GM23248 (cell line): ENCODE measurements around the gene CFAP100. TPM values are rescaled to one million over a fixed set of nuclear protein-coding genes. Genes with fewer than 3 reads are reported as not detected.

Source experiments
- DNase-seq: peaks from one replicate; pipeline ENCODE4 v3.0.0-alpha.2; 2015
- H2AFZ ChIP-seq: fragments of 200-600 bp; sonication (generic); 2 replicates; pipeline ENCODE4 v1.6.1; 2016; ENCODE audit warnings: antibody characterized with exemption
- H3F3A ChIP-seq: fragments of 200-600 bp; sonication (generic); 2 replicates; pipeline ENCODE4 v1.6.1; 2016; ENCODE audit warnings: mild to moderate bottlenecking, antibody characterized with exemption, mixed run types; ENCODE audit not compliant: insufficient read depth
- H3K27ac ChIP-seq: fragments of 200-600 bp; sonication (generic); 2 replicates; pipeline ENCODE4 v1.5.1; 2016; ENCODE audit warnings: mild to moderate bottlenecking
- H3K27me3 ChIP-seq: fragments of 200-600 bp; sonication (generic); replicated peaks from 2 replicates; pipeline ENCODE4 v1.6.1; 2016; ENCODE audit warnings: mild to moderate bottlenecking; ENCODE audit not compliant: insufficient read depth
- H3K36me3 ChIP-seq: fragments of 200-600 bp; sonication (generic); 2 replicates; pipeline ENCODE4 v1.6.1; 2016; ENCODE audit warnings: low read depth, mild to moderate bottlenecking
- H3K4me1 ChIP-seq: fragments of 200-600 bp; sonication (generic); 2 replicates; pipeline ENCODE4 v1.6.1; 2016; ENCODE audit warnings: mild to moderate bottlenecking; ENCODE audit not compliant: insufficient read depth
- H3K4me2 ChIP-seq: fragments of 200-600 bp; sonication (generic); one replicate; pipeline ENCODE4 v1.6.1; 2016; ENCODE audit warnings: mild to moderate bottlenecking; ENCODE audit not compliant: unreplicated experiment
- H3K4me3 ChIP-seq: fragments of 200-600 bp; sonication (generic); 2 replicates; pipeline ENCODE4 v1.5.1; 2016; ENCODE audit warnings: mild to moderate bottlenecking
- H3K79me2 ChIP-seq: fragments of 200-600 bp; sonication (generic); 2 replicates; pipeline ENCODE4 v1.6.1; 2016; ENCODE audit warnings: mild to moderate bottlenecking; ENCODE audit not compliant: insufficient read depth
- H3K9ac ChIP-seq: fragments of 200-600 bp; sonication (generic); 2 replicates; pipeline ENCODE4 v1.6.1; 2016; ENCODE audit warnings: mild to moderate bottlenecking
- H3K9me2 ChIP-seq: fragments of 200-600 bp; sonication (generic); 2 replicates; pipeline ENCODE4 v1.6.1; 2016; ENCODE audit warnings: mixed run types, mild to moderate bottlenecking, moderate library complexity; ENCODE audit not compliant: insufficient read depth
- H3K9me3 ChIP-seq: fragments of 200-600 bp; sonication (generic); one replicate; pipeline ENCODE4 v1.6.1; 2017; ENCODE audit warnings: low read depth
- H4K20me1 ChIP-seq: fragments of 200-600 bp; sonication (generic); 2 replicates; pipeline ENCODE4 v1.6.0; 2016; ENCODE audit not compliant: insufficient read depth
- EZH2 ChIP-seq: fragments of 200-600 bp; sonication (generic); IDR thresholded peaks from 2 replicates; pipeline ENCODE4 v1.6.1; 2018; ENCODE audit warnings: antibody characterized with exemption, mild to moderate bottlenecking; ENCODE audit not compliant: insufficient read depth, poor library complexity, severe bottlenecking
- EZH2phosphoT487 ChIP-seq: fragments of 200-600 bp; sonication (generic); IDR thresholded peaks from 2 replicates; pipeline ENCODE4 v1.6.1; 2018; ENCODE audit warnings: antibody characterized with exemption, moderate library complexity, mild to moderate bottlenecking, low read depth; ENCODE audit not compliant: insufficient read depth
- WGBS, 2 experiments: methylation state at CpG; one replicate each; pipeline ENCODE4 v1.1.6; 2015 to 2017; ENCODE audit warnings: low lambda C conversion rate in 2 of 2, low coverage in 1 of 2; ENCODE audit errors: missing lambda C conversion rate in 2 of 2; 5-methylcytosine and 5-hydroxymethylcytosine counted together
- in situ Hi-C: fragments of 300-500 bp; cut with MboI; formaldehyde crosslinking; loops from 2 replicates; pipeline ENCODE4 v1.15.0; 2020
- polyA plus RNA-seq: library from polyadenylated mRNA; unstranded; fragments of >200 nt; fragmentation: Nextera tagmentation; extraction: Ambion mirVana; gene quantifications from 2 replicates; pipeline ENCODE4 v1.2.1, GENCODE V29; 2016
- total RNA-seq: library from RNA; depleted of rRNA; stranded (reverse); fragments of >200 nt; shearing (Covaris generic); gene quantifications from 2 replicates; pipeline ENCODE4 v1.2.3, GENCODE V29; 2014

CFAP100 gene
- total and polyA plus RNA-seq, 2 experiments from 2014 or later = not detected

DNA sequence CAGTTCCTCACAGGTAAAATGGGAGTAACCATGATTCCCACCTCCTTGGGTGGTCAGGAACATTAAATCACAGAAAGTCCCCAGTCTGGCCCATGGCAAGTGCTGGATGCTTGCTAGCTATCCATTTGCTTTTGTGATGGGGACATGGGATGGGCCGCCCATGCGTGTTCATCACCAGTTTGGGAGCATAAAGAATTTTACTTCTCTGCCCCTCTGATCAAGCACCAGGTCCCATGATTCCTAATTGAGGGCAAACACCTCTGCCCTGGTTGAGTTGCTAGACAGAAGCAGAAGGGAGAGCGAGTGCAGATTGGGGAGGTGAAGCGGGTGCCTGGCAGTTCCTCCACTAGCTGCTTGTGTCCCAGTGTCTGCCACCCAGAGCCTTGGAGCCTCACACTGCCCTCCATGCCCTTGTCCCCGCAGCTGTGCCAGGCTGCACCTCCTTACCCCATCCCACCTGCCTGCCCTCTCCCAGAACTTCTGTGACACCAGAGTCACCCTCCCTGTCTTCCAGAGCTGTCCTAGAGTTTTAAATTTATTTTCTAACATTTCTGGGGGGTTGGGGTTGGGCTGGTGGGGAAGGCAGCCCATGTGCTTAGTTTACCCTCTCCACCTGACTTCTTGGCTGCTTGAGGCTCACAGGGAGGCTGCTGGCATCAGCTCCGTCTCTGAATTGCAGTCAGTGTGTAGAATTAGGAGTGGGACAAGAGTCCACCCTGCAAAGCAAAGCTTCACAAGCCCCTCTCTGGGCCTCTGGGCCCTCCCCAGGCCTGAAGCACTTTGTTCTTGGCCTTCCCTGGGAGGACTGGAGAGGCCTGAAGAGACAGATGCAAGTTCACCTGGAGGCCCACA lies 18.4 kb downstream of the CFAP100 start:
- no peaks in the 10 kb centered on the region for H3K4me1 ChIP-seq
- H3K9me3 ChIP-seq = no peaks in the 10 kb centered on the region
- DNase-seq = no peak
- TF ChIP-seq EZH2 = no peak
- no peak for TF ChIP-seq EZH2phosphoT487
- H3K36me3 ChIP-seq = no peaks in the 10 kb centered on the region
- no peak overlapping the region for H3K4me3 ChIP-seq
- peaks cover 57% of the 10 kb centered on the region for H3K27me3 ChIP-seq
- H4K20me1 ChIP-seq = no peaks in the 10 kb centered on the region
- H2AFZ ChIP-seq = no peak overlapping the region
- no peak overlapping the region for H3K4me2 ChIP-seq
- in situ Hi-C loops = no loop called here
- no peak overlapping the region for H3K9ac ChIP-seq
- no peaks in the 10 kb centered on the region for H3K79me2 ChIP-seq
- H3K9me2 ChIP-seq = no peaks in the 10 kb centered on the region
- no peaks in the 10 kb centered on the region for H3F3A ChIP-seq
- H3K27ac ChIP-seq = no peak overlapping the region
- 68 to 76% methylated on average over 6 of the region's 6 CpGs for WGBS, 2 experiments

DNA sequence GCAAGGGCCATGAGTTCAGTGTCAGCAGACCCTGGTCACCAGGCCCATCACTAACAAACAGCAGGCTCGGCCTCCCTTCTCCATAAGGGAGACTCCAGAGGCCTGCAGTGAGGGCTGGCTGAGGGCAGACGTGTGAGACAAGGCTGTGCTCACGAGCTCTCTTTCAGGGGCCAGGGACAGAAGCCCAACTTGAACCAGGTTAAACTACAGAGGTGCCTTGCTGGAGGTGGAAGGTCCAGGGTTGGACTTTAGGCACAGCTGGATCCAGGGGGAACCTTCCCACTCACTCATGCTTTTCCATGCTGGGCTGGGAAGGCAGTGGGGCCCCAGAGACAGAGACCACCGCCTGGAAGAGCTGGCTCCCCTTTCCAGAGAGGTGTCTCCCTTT lies 19.0 kb downstream of the CFAP100 start:
- Histone ChIP-seq H3K27ac (no peak overlapping the region), H3K4me3 (no peak overlapping the region), H4K20me1 (no peaks in the 10 kb centered on the region), H3K79me2 (no peaks in the 10 kb centered on the region), H3K9ac (no peak overlapping the region), H2AFZ (no peak overlapping the region), H3K4me1 (no peaks in the 10 kb centered on the region), H3K36me3 (no peaks in the 10 kb centered on the region), H3K9me2 (no peaks in the 10 kb centered on the region), H3F3A (no peaks in the 10 kb centered on the region), H3K4me2 (no peak overlapping the region), H3K9me3 (no peaks in the 10 kb centered on the region), H3K27me3 (peaks cover 53% of the 10 kb centered on the region)
- in situ Hi-C loops = no loop called here
- TF ChIP-seq EZH2 (no peak), EZH2phosphoT487 (no peak)
- 44 to 48% methylated on average over 4 of the region's 4 CpGs for WGBS, 2 experiments
- no peak for DNase-seq

DNA sequence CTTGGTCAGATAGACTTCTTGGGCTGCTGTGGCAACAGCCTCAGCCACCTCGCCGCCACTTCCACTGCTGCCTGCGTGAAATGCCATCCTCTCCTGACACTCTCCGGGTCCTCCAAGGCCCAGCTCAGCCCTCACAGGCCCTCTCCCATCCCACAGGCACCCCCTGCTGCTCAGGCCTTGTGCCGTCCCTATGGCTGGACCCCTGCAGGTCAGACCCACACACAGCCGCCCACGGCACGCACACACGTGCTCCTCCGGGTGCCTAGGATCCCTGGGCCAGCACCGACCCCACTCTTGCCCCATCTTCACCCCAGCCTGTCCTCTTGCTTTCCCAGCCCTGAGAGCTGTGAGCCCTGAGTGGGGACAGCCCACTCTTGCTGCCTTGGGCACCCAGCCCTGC lies 19.7 kb downstream of the CFAP100 start:
- Histone ChIP-seq H3K9me3 (no peaks in the 10 kb centered on the region), H3K4me3 (no peak overlapping the region), H3K4me2 (no peak overlapping the region), H3F3A (no peaks in the 10 kb centered on the region), H3K9ac (no peak overlapping the region), H3K27me3 (peaks cover 46% of the 10 kb centered on the region), H3K27ac (no peak overlapping the region), H3K9me2 (no peaks in the 10 kb centered on the region), H3K36me3 (no peaks in the 10 kb centered on the region), H3K79me2 (no peaks in the 10 kb centered on the region), H4K20me1 (no peaks in the 10 kb centered on the region), H3K4me1 (no peaks in the 10 kb centered on the region), H2AFZ (no peak overlapping the region)
- 70 to 77% methylated on average over 10 to 11 of the region's 11 CpGs for WGBS, 2 experiments
- TF ChIP-seq EZH2 (no peak), EZH2phosphoT487 (no peak)
- DNase-seq = no peak
- in situ Hi-C loops = no loop called here

DNA sequence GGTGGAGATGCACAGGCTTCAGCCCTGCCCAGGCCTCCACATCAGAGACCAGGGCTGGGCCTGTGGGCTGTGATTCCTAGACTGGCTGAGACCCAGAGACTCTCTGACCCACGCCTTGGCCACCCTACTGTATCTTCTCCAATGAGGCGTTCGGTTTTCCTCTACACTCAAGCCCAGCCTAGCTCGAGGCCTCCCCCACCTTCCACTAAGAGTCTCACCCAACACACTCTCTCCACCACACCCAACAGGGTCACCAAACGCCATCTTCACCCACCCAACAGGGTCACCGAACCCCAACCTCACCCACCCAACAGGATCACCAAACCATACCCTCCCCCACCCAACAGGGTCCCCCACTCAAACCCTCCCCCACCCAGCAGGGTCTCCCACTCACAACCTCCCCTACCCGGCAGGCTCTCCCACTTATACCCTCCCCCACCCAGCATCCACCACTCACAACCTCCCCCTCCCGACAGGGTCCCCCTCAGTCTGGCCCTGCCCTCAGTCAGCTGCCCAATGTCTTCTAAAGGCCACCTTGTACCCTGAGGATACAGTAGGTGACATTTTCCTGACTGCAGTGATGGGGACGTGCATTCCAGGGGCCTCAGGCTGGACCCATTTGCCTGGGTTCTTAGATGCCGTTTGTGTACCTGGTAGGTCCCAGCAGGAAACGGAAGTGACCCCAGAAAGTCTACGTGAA lies 20.4 kb downstream of the CFAP100 start:
- H3K9me3 ChIP-seq = no peaks in the 10 kb centered on the region
- peaks cover 39% of the 10 kb centered on the region for H3K27me3 ChIP-seq
- H4K20me1 ChIP-seq = no peaks in the 10 kb centered on the region
- no peak overlapping the region for H2AFZ ChIP-seq
- no peak for TF ChIP-seq EZH2phosphoT487
- TF ChIP-seq EZH2 = no peak
- no peak overlapping the region for H3K4me2 ChIP-seq
- no peaks in the 10 kb centered on the region for H3K79me2 ChIP-seq
- no peak overlapping the region for H3K9ac ChIP-seq
- no peaks in the 10 kb centered on the region for H3F3A ChIP-seq
- in situ Hi-C loops = no loop called here
- H3K36me3 ChIP-seq = no peaks in the 10 kb centered on the region
- no peaks in the 10 kb centered on the region for H3K9me2 ChIP-seq
- no peak overlapping the region for H3K27ac ChIP-seq
- no peak overlapping the region for H3K4me3 ChIP-seq
- 58 to 59% methylated on average over 7 to 12 of the region's 12 CpGs for WGBS, 2 experiments
- H3K4me1 ChIP-seq = no peaks in the 10 kb centered on the region
- no peak for DNase-seq
